ENCODE measurements around the gene APOBEC3A. TPM values are rescaled to one million over a fixed set of nuclear protein-coding genes. Genes with fewer than 3 reads are reported as not detected.
A peak's percentile ranks its signal among the peaks of the same experiment; 100 is the strongest.

APOBEC3A gene
- total RNA-seq, 1 donor from 2014 or later = not detected

DNA sequence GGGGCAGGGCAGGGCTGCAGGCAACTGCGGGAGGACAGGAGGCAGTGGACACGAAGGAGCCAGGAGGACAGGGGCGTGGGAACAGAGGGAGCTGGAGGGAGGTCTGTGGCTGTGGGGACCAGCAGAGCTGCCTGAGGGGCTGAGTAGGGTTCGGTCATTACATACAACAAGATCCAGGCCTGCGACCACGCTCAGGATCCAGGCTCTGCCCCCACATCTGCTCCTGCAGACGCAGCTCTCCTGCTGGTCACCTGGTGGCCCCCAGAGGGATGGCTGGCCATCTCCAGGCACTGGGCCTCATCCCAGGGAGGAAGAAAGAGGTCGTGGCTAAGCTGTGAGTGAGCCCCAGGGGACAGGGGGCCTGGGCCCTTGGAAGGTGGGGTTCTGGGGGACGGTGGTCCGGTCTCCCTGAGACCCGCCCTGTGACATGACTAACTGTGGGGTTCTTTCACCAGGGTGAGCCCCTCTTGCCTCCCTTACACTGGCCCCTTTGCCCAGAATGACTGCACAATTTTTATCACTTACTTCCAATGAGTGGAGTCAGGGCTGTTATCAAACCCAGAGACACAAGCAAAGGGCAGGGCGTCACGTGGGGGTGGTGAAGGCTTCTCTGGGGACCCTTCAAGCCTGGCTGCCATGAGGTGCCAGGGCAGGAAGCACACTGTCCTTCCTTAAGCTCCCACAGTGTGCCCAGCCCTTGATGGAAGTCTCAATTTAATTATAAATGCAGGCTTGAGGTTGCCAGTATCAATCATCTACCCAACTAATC lies 6.7 kb upstream of the APOBEC3A start:
- TF ChIP-seq, protein P1, sequence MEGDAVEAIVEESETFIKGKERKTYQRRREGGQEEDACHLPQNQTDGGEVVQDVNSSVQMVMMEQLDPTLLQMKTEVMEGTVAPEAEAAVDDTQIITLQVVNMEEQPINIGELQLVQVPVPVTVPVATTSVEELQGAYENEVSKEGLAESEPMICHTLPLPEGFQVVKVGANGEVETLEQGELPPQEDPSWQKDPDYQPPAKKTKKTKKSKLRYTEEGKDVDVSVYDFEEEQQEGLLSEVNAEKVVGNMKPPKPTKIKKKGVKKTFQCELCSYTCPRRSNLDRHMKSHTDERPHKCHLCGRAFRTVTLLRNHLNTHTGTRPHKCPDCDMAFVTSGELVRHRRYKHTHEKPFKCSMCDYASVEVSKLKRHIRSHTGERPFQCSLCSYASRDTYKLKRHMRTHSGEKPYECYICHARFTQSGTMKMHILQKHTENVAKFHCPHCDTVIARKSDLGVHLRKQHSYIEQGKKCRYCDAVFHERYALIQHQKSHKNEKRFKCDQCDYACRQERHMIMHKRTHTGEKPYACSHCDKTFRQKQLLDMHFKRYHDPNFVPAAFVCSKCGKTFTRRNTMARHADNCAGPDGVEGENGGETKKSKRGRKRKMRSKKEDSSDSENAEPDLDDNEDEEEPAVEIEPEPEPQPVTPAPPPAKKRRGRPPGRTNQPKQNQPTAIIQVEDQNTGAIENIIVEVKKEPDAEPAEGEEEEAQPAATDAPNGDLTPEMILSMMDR (IDR thresholded peaks at IDR 0.05; ENCODE audit: unreplicated experiment) = no peak
- Mint-ChIP-seq H3K9me3 (ENCODE audit: unreplicated experiment) (no peaks in the 10 kb centered on the region), H3K36me3 (ENCODE audit: low read depth, unreplicated experiment) (peaks cover 4% of the 10 kb centered on the region), H3K27me3 (ENCODE audit: unreplicated experiment) (peaks cover 6% of the 10 kb centered on the region), H3K27ac (ENCODE audit: unreplicated experiment) (no peak overlapping the region), H3K4me1 (ENCODE audit: unreplicated experiment) (peaks cover 3% of the 10 kb centered on the region), H3K4me3 (ENCODE audit: unreplicated experiment) (no peak overlapping the region)
- DNase-seq (ENCODE audit: low spot score) = no peak

- H3K4me3 Mint-ChIP-seq (ENCODE audit: unreplicated experiment) = no peak overlapping the region
Measured at GRCh38 chr22:38951734-38952133, 5.7 kb upstream of the APOBEC3A start.

DNA sequence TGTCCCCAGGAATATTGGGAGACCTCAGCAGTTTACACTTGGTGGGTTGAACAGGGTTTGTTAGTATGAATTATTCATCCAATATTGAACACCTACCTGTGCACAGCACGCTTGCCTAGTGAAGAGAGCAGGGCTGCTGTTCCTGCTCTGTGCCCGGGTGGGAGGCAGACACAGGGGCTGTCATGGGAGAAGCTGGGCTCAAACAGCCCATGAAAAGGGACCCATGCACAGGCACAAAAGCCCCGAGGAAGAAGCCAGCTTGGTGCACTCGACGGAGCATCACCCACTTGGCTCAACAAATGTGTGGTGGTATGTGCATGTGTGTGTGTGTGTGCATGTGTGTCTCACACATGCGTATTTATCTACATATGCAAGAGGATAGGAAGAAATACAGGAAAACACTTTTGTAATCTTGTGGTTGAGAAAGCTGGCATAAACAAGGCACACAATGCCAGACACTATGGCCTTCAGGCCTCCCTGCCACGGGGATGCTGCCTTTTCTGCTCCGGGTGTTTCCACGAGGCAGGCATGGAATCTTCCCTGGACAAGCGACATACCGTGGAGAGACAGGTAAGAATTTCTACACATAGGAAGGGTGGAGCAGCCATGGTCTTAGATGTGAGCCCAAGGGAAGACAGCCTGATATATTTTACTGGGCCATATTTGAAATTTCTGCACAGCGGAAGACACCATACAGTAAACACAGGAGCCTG lies 5.0 kb upstream of the APOBEC3A start:
- TF ChIP-seq, protein P1 (IDR thresholded peaks at IDR 0.05; ENCODE audit: unreplicated experiment) = no peak
- Mint-ChIP-seq H3K4me1 (ENCODE audit: unreplicated experiment) (peaks cover 3% of the 10 kb centered on the region), H3K9me3 (ENCODE audit: unreplicated experiment) (no peaks in the 10 kb centered on the region), H3K36me3 (ENCODE audit: low read depth, unreplicated experiment) (peaks cover 4% of the 10 kb centered on the region), H3K4me3 (ENCODE audit: unreplicated experiment) (peak overlapping the region; percentile 16), H3K27me3 (ENCODE audit: unreplicated experiment) (peaks cover 4% of the 10 kb centered on the region), H3K27ac (ENCODE audit: unreplicated experiment) (no peak overlapping the region)
- no peak for DNase-seq (ENCODE audit: low spot score)

More at GRCh38 chr22:38951734-38952133, 5.7 kb upstream of the APOBEC3A start:
- H3K9me3 Mint-ChIP-seq (ENCODE audit: unreplicated experiment) = no peaks in the 10 kb centered on the region
- no peak for DNase-seq (ENCODE audit: low spot score)
- TF ChIP-seq, protein P1 (IDR thresholded peaks at IDR 0.05; ENCODE audit: unreplicated experiment) = no peak
- H3K36me3 Mint-ChIP-seq (ENCODE audit: low read depth, unreplicated experiment) = peaks cover 4% of the 10 kb centered on the region
- H3K27ac Mint-ChIP-seq (ENCODE audit: unreplicated experiment) = no peak overlapping the region
- H3K4me1 Mint-ChIP-seq (ENCODE audit: unreplicated experiment) = peaks cover 3% of the 10 kb centered on the region
- H3K27me3 Mint-ChIP-seq (ENCODE audit: unreplicated experiment) = peaks cover 7% of the 10 kb centered on the region

DNA sequence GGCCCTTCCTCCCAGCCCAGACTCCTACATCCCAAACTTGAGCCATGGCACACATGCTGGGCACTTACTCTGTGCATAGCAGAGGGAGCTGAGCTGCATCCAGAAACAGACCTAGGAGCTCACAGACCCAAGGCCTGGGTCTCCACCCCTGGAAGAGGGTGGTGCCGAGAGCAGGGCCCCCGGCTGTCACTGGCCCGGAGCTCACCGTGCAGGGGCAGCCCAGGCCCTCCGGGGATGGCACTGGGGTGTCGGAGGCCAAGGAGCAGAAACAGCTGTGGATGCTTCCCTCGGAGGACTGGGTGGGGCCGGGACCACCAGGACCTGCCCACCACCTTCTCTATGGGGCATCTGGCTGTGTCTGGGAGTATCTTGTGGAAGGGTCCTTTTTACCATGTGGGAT lies 4.3 kb upstream of the APOBEC3A start:
- no peak for DNase-seq (ENCODE audit: low spot score)
- Mint-ChIP-seq H3K9me3 (ENCODE audit: unreplicated experiment) (no peaks in the 10 kb centered on the region), H3K4me3 (ENCODE audit: unreplicated experiment) (no peak overlapping the region), H3K27me3 (ENCODE audit: unreplicated experiment) (peaks cover 4% of the 10 kb centered on the region), H3K27ac (ENCODE audit: unreplicated experiment) (no peak overlapping the region), H3K4me1 (ENCODE audit: unreplicated experiment) (peaks cover 3% of the 10 kb centered on the region), H3K36me3 (ENCODE audit: low read depth, unreplicated experiment) (peaks cover 4% of the 10 kb centered on the region)
- TF ChIP-seq, protein P1 (IDR thresholded peaks at IDR 0.05; ENCODE audit: unreplicated experiment) = no peak

Data from endothelial cell (in vitro differentiated cells).